Measurements from ENCODE around the gene FNDC11. TPM values are rescaled to one million over a fixed set of nuclear protein-coding genes. Genes with fewer than 3 reads are reported as not detected.

FNDC11 gene
- total RNA-seq, 1 donor from 2014 or later: 0.32 TPM

- Histone ChIP-seq H3K36me3 (peaks cover 40% of the 10 kb centered on the region), H3K27me3 (no peaks in the 10 kb centered on the region), H3K4me1 (no peaks in the 10 kb centered on the region), H3K9me3 (no peaks in the 10 kb centered on the region), H3K4me3 (no peak overlapping the region), H3K27ac (no peak overlapping the region)
- no peak for DNase-seq
- ATAC-seq: no peak
- intact Hi-C loops (cut with DNase I): no loop called here
- no peak for TF ChIP-seq CTCF (IDR thresholded peaks at IDR 0.05)
Observed at GRCh38 chr20:63587776-63588591, 34.0 kb downstream of the FNDC11 start.

GRCh38 chr20:63588641-63589041 lies 34.7 kb downstream of the FNDC11 start:
- Histone ChIP-seq H3K4me1 (no peaks in the 10 kb centered on the region), H3K36me3 (peaks cover 44% of the 10 kb centered on the region), H3K4me3 (no peak overlapping the region), H3K27me3 (no peaks in the 10 kb centered on the region), H3K9me3 (no peaks in the 10 kb centered on the region), H3K27ac (no peak overlapping the region)
- no peak for TF ChIP-seq CTCF (IDR thresholded peaks at IDR 0.05)
- DNase-seq (no peak), ATAC-seq (no peak)
- intact Hi-C loops (cut with DNase I): no loop called here

GRCh38 chr20:63589261-63590217 lies 35.6 kb downstream of the FNDC11 start:
- Histone ChIP-seq H3K27ac (no peak overlapping the region), H3K4me3 (no peak overlapping the region), H3K9me3 (no peaks in the 10 kb centered on the region), H3K4me1 (no peaks in the 10 kb centered on the region), H3K36me3 (peaks cover 44% of the 10 kb centered on the region), H3K27me3 (no peaks in the 10 kb centered on the region)
- TF ChIP-seq CTCF (IDR thresholded peaks at IDR 0.05): no peak
- ATAC-seq (no peak), DNase-seq (no peak)
- intact Hi-C loops (cut with DNase I): no loop called here

GRCh38 chr20:63590218-63591146 lies 36.5 kb downstream of the FNDC11 start:
- ATAC-seq: no peak
- DNase-seq: no peak
- H3K36me3 ChIP-seq: peaks cover 44% of the 10 kb centered on the region

More at GRCh38 chr20:63590218-63591146, 36.5 kb downstream of the FNDC11 start:
- Histone ChIP-seq H3K9me3 (no peaks in the 10 kb centered on the region), H3K4me3 (no peak overlapping the region), H3K27ac (no peak overlapping the region), H3K4me1 (no peaks in the 10 kb centered on the region), H3K27me3 (no peaks in the 10 kb centered on the region)
- intact Hi-C loops (cut with DNase I): no loop called here
- TF ChIP-seq CTCF (IDR thresholded peaks at IDR 0.05): no peak

Measured in upper lobe of right lung (tissue), 1 donor.